Suppressor macrophage treated with lipopolysaccharide for 4 hours (primary cell): ENCODE measurements around the gene HIVEP3.
A peak's percentile ranks its signal among the peaks of the same experiment; 100 is the strongest.

Experiments
- DNase-seq: peaks from one replicate; pipeline ENCODE4 v3.0.0-alpha.2; 2020

HIVEP3 gene

DNA sequence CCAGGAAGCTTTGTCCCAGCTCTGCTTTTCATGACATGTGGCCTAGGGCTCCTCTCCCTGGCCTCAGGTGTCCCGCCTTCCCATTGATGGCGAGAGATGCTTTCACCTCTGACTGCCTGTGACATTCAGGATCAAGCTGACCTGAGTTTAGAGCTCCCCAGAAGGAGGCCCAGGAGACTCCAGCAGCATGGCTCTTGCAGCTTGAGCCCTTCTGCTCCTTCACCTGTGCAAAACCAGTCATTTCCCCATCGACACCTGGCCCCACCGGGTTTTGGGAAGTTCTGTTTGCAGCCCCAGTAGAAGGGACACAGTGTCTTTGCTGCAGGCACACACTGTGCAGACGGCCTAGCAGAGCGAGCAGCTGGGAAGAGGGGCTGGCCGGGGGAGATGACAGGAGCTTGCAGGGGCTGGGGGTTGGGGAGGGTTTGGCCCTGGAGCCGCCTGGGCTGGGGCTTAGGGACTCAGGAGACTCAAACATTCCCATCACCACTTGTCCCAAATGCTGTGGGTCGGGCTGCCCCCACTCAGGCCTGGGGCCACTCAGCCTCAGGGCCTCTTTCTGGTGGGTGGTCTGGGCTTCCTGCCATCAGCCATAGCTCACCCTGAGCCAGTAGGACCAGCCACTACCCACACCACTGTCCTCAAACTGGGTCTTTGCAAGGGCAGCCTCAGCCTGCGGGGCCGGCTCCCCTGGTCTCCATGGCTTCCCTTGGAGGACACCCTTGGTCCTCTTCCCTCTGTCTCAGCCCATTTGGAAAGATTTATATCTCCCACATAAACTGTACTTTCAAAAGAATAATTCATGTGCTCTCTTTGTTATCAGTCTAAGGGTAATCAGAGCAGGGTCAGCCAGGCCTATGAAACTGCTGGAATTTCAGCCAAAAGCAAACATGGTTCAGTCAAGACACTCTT is 430.4 kb downstream of the HIVEP3 start:
- no peak for DNase-seq

DNA sequence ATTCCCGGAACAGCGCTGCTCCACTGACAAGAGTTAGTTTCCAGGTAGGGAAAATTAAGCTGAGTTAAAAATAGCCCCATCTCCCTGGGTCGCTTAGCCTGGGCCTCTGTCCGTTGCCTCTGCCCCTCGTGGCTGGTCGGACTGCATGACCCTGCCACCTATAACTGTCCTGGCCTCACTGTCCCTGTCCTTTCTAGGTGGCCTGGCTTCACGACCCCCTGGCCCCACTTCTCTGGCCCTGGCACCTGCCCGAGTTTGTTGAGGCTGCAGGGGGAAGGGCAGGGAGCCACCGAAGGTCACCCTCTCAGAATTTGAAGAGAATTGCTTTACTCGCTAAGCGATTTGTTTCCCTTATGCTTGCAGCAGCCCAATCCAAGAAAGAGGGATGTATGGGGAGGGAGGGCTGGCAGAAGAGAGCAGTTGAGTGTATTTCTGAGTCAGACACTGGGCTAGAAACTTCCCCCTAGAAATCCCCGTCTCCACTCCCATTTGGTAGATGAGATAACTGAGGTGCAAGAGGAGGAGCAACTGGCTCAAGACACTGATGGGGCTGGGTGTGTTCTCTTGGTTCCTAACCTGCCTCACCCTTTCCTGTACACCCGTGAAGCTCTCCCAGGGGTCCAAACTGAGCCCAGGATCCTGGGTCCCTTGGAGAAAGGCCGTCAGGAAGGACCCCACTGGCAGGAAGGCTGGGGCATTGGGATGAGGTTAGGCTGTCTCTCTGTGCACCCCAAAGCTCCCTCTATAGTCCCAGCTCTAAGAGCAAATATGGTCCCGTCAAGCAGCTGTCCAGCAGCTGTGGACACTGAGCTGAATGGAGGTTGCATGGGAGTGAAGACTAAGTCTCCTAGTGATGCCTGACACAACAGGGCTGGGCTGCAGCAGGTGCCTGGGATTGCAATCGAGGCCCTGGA is 431.3 kb downstream of the HIVEP3 start:
- DNase-seq = peak; percentile 62

- peak; percentile 19 for DNase-seq
Observed at GRCh38 chr1:41486371-41487125, 432.2 kb downstream of the HIVEP3 start.

GRCh38 chr1:41486053-41486370 is 432.7 kb downstream of the HIVEP3 start:
- DNase-seq = no peak

DNA sequence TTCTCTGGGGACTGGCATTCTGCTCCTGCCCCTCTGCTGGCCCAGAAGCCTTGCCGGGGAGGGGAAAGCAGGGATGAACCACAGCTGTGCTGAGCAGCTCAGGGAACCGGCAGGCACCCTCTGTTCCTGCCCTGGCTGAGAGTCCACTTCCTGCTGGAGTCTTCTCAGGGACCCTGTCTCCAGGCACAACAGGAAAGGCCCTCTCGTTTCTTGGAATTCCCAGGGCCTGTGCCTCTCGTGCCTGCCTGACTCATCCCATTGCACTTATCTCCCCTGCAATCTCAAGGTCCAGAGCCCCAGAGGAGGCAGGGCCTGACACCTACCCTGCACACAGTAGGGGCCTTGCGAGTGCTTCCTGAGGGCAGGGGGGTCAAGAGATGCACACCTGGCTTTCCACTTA is 433.1 kb downstream of the HIVEP3 start:
- DNase-seq = peak; percentile 24

GRCh38 chr1:41484402-41485241 is 434.1 kb downstream of the HIVEP3 start, which contains the start of gene EDN2:
Gene EDN2 (minus strand): TSS chr1:41484683. CDS start chr1:41484601, 82 bp downstream.
- DNase-seq = no peak

DNA sequence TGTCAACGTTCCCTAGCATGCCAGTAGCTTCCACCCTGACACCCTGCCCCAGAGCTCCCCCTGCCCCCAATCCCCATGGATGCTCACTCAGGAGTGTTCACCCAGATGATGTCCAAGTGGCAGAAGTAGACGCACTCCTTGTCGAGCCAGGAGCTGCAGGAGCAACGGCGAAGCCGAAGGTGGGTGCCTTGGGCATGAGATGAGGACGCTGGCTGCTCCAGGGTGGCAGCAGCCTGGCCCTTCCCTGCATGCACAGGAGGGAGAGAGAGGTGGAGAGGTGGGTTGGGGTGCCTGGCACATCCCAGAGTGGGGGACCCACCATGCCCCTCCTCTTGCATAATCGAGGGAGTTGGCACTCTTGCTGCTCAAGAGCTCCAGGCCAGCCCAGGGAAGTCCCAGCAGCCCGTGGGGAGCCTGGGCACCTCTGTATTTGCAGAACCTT is 434.7 kb downstream of the HIVEP3 start:
- DNase-seq = no peak

DNA sequence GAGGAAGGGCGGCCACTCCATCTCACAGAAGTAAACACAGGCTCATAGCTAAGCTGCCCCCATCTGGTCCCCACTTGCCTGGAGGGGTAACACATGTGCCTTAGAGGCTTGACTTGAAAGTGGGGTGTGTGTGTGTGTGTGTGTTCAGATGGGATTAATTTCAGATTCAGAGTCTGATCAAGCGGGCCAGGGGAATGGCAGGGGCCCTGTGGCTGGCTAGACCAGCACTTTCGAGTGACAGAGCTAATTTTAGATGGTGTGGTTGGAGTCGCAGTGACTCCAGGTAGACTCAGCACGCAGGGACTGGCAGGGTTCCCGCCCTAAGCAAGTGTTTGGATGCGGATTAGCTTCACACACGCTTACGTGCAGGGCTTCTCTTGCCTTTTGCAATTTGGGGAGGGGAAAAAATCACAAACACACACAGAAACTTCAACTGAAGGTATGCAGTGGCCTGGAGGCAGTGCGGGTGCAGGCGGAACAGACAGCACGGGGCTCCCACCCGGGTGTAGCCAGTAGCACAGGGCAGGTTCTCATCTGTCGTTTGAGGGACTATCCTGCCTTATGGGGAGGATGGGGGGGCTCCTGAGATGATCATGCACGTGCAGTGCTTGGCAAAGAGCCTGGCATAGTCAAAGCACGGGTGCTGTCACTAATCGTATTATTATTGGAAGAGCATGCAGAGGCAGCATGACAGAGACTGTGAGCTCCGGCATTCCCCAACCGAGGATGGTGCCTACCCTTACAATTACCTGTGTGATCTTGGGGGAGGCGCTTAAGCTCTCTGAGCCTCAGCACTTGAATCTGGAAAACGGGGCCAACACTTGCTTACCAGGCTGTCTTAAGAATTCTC is 435.5 kb downstream of the HIVEP3 start:
- no peak for DNase-seq

- no peak for DNase-seq
Observed at GRCh38 chr1:41482001-41482765, 436.5 kb downstream of the HIVEP3 start.

DNA sequence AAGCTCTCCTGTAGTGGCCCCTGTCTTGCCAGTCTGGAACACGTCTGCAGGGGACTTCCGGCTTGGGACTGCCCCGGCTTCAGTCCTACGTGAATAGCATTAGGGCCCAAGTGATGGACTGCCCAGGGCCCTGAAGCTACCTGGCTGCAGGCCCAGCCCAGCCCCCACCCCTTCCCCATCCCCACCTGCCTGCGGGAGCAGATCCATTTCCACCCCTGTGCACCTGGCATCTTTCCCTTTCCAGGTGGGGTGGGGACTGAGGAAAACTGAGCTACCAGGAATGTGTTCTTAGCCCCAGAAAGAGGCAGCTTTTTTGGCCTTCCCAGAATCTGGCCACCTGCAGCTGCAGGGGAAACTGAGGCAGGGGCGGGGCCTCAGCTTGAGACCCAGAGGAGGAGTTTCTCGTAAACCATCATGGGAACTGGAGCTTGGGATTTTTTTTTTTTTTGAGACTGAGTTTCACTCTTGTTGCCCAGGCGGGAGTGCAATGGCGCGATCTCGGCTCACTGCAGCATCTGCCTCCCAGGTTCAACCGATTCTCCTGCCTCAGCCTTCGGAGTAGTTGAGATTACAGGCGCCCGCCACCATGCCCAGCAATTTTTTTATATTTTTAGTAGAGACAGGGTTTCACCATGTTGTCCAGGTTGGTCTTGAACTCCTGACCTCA is 437.5 kb downstream of the HIVEP3 start:
- no peak for DNase-seq

DNA sequence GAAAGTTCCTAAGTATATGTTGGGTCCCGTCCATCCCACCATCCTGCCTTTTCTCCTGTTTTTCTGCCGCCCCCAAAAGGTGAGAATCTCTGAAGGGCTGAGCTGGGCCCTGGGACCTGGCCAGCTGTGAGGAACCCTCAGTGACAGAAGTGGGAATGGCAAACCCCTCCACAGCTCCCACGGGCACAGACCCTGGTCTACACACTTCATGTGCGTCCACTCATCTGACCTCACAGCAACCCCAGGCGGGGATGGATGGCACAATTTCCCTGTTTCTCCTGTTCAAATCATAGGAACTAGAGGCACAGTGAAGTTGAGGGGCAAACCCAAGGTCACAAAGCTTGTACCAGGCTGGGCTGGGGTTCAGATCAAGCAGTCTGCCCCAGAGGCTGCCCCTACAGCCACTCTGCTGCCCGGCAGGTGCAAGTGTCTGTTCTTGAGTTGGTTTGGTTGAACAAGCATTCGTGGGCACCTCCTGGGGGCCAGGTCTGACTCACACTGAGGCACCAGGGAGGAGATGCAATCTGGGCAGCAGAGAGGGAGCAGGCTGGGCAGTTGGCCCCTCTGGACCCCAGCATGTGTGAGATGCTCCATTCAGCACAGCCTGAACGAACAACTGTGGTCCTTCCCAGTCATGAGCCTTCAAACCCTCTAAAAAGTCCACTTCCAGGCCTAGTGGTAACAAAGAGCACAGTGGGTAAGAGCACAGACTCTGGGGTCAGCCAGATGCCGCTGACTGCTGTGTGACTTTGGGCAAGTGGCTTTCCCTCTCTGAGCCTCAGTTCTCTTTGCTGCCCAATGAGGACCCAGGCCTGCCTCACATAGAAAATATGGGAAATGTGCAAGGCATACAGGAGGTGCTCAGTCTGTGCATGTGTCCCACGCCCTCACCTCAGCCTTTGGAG is 438.3 kb downstream of the HIVEP3 start:
- no peak for DNase-seq

DNA sequence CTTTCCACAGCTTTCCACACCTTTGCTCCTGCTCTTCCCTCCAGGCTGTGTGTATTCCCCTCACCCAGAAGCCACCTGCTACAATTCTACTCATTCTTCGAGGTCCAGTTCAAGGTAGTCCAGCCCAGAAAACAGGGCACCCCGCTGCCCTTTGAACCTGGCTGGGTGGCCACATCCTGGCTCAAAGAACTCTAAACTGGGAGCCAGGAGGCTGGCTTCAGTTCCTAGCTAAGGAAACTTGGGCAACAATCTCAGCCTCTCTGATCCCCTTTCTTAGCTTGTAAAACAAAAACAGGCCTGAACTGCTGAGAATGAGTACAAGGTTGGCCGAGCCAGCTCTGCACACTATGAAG is 438.9 kb downstream of the HIVEP3 start:
- no peak for DNase-seq

DNA sequence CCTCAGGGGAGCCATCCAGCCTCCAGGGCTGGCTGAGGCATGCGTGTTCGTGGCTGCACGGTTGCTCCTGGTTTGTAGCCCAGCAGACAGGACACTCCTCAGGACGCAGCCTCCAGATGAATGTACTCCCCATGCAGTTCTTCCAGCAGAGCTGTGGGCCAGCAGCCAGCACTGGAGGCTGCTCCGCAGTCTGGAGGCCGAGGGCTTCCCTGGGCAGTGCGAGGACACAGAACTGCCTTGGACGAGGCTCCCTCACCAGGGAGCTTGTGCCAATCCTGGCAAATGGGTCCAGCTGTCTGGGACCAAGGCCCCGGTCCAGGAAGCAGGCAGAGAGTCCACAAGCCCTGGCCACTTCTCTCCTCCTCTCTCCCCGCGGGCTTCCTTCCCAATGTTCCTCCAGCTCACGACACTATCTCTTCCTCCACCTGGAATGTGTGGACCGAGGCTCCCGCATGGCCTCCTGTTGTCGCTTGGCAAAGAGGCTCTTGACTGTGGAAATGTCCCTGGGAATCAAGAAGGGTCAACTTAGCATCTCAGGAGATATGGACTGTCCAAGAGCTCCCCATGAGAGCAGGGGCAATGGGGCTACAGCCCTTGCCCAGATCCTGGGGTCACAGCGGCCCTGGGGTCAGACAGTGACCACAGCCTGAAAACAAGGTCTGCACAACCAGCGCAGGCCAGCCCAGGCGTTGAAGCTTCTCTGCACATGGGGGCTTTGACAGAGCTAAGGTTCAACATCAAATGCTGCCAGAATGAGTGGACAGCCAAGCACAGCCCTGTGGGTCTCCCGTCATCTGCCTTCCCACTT is 439.5 kb downstream of the HIVEP3 start:
- DNase-seq = no peak

GRCh38 chr1:41478118-41478748 is 440.5 kb downstream of the HIVEP3 start:
- DNase-seq = no peak

- no peak for DNase-seq
Observed at GRCh38 chr1:41476807-41477361, 441.8 kb downstream of the HIVEP3 start.

DNA sequence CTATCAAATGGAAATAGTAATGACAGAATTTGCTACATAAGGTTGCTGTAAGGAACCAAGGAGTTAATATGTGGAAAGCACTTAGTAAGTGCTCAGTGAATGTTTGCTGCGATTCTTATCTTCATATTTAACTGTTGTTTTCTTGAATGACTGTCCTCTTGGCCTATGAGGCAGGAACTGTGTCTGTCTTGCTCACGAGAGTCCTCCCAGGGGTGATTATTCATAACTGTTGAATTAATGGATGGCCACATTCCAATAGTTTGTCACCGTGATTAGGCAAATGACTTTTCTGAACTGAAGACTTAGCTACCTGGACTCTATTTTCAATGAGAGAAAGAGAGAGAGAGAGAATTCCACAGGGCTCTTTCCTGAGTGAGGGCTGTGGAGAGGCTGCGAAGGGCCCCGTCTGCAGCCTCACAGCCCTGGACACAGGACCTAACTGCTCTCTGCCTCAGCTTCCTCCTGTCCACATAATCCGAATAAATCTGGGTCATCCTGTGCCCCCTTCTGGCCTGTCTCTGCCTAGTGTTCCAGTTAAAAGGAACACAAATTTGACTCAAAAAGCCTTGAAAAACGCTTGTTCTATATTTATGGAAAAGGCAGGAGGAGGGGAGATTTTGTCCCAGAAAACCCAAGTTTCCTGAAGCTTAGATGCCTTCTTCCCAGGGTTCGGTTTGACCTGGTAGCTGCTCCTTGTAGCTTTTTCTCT is 442.7 kb downstream of the HIVEP3 start:
- no peak for DNase-seq
